Psoas muscle (tissue), 8 donors: ENCODE measurements around the gene PTPN2. TPM values are rescaled to one million over a fixed set of nuclear protein-coding genes. Genes with fewer than 3 reads are reported as not detected.

Experiments used
- ATAC-seq, 4 donors: fragments of 200-7000 bp; cut with Tn5 transposase; one replicate each; pipeline ENCODE4 v1.9.1; 2020; ENCODE audit warnings: moderate library complexity in 3 of 4, mild to moderate bottlenecking in 2 of 4
- DNase-seq, 2 donors: peaks; one replicate each; pipeline ENCODE4 v3.0.0-alpha.2; 2020
- H3K27ac ChIP-seq: fragments of 200-600 bp; one replicate; pipeline ENCODE4 v1.8.0; 2022
- H3K27me3 ChIP-seq, 3 donors: fragments of 200-600 bp in 1 of 3; one replicate each; pipeline versions ENCODE4 v1.6.1 to v1.8.0; 2013 to 2022; ENCODE audit warnings: low read length in 2 of 3, mild to moderate bottlenecking in 2 of 3, moderate library complexity in 1 of 3; ENCODE audit not compliant: insufficient read depth in 3 of 3
- H3K36me3 ChIP-seq, 2 donors: fragments of 200-600 bp in 1 of 2; one replicate each; pipeline versions ENCODE4 v1.6.1 to v1.8.0; 2013 to 2022; ENCODE audit warnings: low read depth in 1 of 2, mild to moderate bottlenecking in 1 of 2, moderate library complexity in 1 of 2; ENCODE audit not compliant: insufficient read depth in 1 of 2
- H3K4me1 ChIP-seq: fragments of 200-600 bp; one replicate; pipeline ENCODE4 v1.8.0; 2022
- H3K4me3 ChIP-seq: fragments of 200-600 bp; one replicate; pipeline ENCODE4 v1.8.0; 2022; ENCODE audit warnings: mild to moderate bottlenecking
- H3K9me3 ChIP-seq: fragments of 200-600 bp; one replicate; pipeline ENCODE4 v1.8.0; 2022
- CTCF ChIP-seq: fragments of 200-600 bp; IDR thresholded peaks from one replicate; pipeline ENCODE4 v1.8.0; 2022; ENCODE audit warnings: antibody characterized with exemption
- WGBS, 3 donors: extraction: QIAGEN DNeasy Blood & Tissue Kit; methylation state at CpG; one replicate each; pipeline versions ENCODE4 v1.1.6 to v1.1.7; 2013; 5-methylcytosine and 5-hydroxymethylcytosine counted together
- intact Hi-C, 2 donors: fragments of 100-400 bp; cut with DNase I; formaldehyde crosslinking; loops; one replicate each; pipeline versions ENCODE4 v1.11.0 to v1.14.2; 2022
- polyA plus RNA-seq, 3 donors: library from polyadenylated mRNA; stranded (reverse); fragments of 200-250 nt; gene quantifications; one replicate each; pipeline ENCODE4 v1.2.3, GENCODE V29; 2013
- total RNA-seq, 4 donors: library from RNA; stranded (reverse); fragmentation: NEBNext Ultra II Directional in 2 of 4; extraction: Animal tissue kit (Norgen Biotek cat#: 25700) in 2 of 4; gene quantifications; one replicate each; pipeline versions ENCODE4 v1.2.1 to v1.2.4, GENCODE V29; 2021 to 2023
- donor health status: healthy with polysubstance abuse.
- donor health status: DM: no; HTN: no; CAD: no; lungs with moderate emphysema.
- donor health status: Bipolar disorder and iron deficiency.
- donor health status: healthy.
- donor health status: DM: yes; HTN: yes; CAD: no.
- donor health status: DM: no; HTN: no; CAD: no.
- donor health status: DM: no; HTN: no; CAD: no.
- donor health status: DM: yes; HTN: yes; CAD: no.

The PTPN2 gene
- total and polyA plus RNA-seq, 7 donors, result 8.4 to 27.0 (median 14.0) TPM

GRCh38 chr18:12843420-12844350 is 40.4 kb downstream of the PTPN2 start:
- no peak overlapping the region for H3K27ac ChIP-seq

GRCh38 chr18:12842459-12843380 is 41.3 kb downstream of the PTPN2 start:
- H3K9me3 ChIP-seq, result no peaks in the 10 kb centered on the region
- no peak for ATAC-seq
- 92 to 95% (median 93%) methylated on average over 17 of the region's 17 CpGs for WGBS, 3 donors
- intact Hi-C loops, result loop anchor here in 1 of 2 donors (10.0 kb wide), 1 partner anchor 58 kb away; no protein-coding TSS in a partner anchor
- no peaks in the 10 kb centered on the region for H3K36me3 ChIP-seq
- no peak overlapping the region for H3K4me3 ChIP-seq
- peaks cover 10% of the 10 kb centered on the region for H3K4me1 ChIP-seq
- DNase-seq, result no peak
- no peak for TF ChIP-seq CTCF
- H3K27ac ChIP-seq, result no peak overlapping the region
- H3K27me3 ChIP-seq, result no peaks in the 10 kb centered on the region

More at GRCh38 chr18:12843420-12844350, 40.4 kb downstream of the PTPN2 start:
- intact Hi-C loops, result loop anchor here in 1 of 2 donors (10.0 kb wide), 1 partner anchor 59 kb away; no protein-coding TSS in a partner anchor
- TF ChIP-seq CTCF, result no peak
- ATAC-seq (no peak), DNase-seq (no peak)
- Histone ChIP-seq H3K9me3 (no peaks in the 10 kb centered on the region), H3K27me3 (no peaks in the 10 kb centered on the region), H3K4me3 (no peak overlapping the region), H3K4me1 (peaks cover under 1% of the 10 kb centered on the region), H3K36me3 (no peaks in the 10 kb centered on the region)
- 85 to 89% (median 88%) methylated on average over 12 of the region's 12 CpGs for WGBS, 3 donors

GRCh38 chr18:12841070-12841469 is 43.0 kb downstream of the PTPN2 start:
- DNase-seq (no peak), ATAC-seq (no peak)
- Histone ChIP-seq H3K9me3 (no peaks in the 10 kb centered on the region), H3K4me3 (no peak overlapping the region), H3K4me1 (peaks cover 12% of the 10 kb centered on the region), H3K27ac (no peak overlapping the region), H3K27me3 (no peaks in the 10 kb centered on the region), H3K36me3 (peaks cover 0 to 5% of the 10 kb centered on the region in 2 donors)
- WGBS, 3 donors, result 96 to 99% (median 98%) methylated on average over 6 of the region's 6 CpGs
- TF ChIP-seq CTCF, result no peak
- intact Hi-C loops, result loop anchor here in 1 of 2 donors (10.0 kb wide), 1 partner anchor 56 kb away; no protein-coding TSS in a partner anchor

GRCh38 chr18:12840382-12840781 is 43.7 kb downstream of the PTPN2 start:
- WGBS, 3 donors, result 92 to 96% (median 96%) methylated on average over 3 of the region's 3 CpGs
- H3K9me3 ChIP-seq, result no peaks in the 10 kb centered on the region
- H3K36me3 ChIP-seq, result peaks cover 0 to 12% of the 10 kb centered on the region in 2 donors
- intact Hi-C loops, result loop anchor here in 1 of 2 donors (10.0 kb wide), 1 partner anchor 56 kb away; no protein-coding TSS in a partner anchor
- H3K27ac ChIP-seq, result no peak overlapping the region
- ATAC-seq, result no peak
- H3K4me1 ChIP-seq, result peaks cover 12% of the 10 kb centered on the region
- H3K27me3 ChIP-seq, result no peaks in the 10 kb centered on the region
- no peak overlapping the region for H3K4me3 ChIP-seq
- DNase-seq, result no peak
- TF ChIP-seq CTCF, result no peak
